ENCODE results near the gene LDLRAD4.
"Not testable (repeated sequence)": the region's sequence is repeated elsewhere in the genome, so short reads cannot be mapped to it uniquely, and the experiment has no call there.

The LDLRAD4 gene

GRCh38 chr18:13257361-13257980 lies 38.9 kb downstream of the LDLRAD4 start:
- peaks cover 0 to 98% (median 0%) of the 10 kb centered on the region in 11 experiments; a peak in 6 of 22 replicates for H4K20me1 ChIP-seq
- no peaks in the 10 kb centered on the region for H3K27me3 ChIP-seq
- no peaks in the 10 kb centered on the region for H3K9me3 ChIP-seq (replicated peaks in 1 of 11)
- H3K9ac ChIP-seq = no peak overlapping the region
- H3K27ac ChIP-seq = 0 out of 22 replicates have a peak overlapping the region, but pooled peaks of 1 of the 11 experiments have one; percentile 4
- H3K36me3 ChIP-seq = peaks cover 0 to 30% (median 12%) of the 10 kb centered on the region in 11 experiments; a peak in 11 of 22 replicates
- H3K4me3 ChIP-seq = no peak overlapping the region
- peak overlapping the region in 10 of 11 experiments; percentile 84 to 99 (median 95); a peak in 18 of 22 replicates for H3K4me2 ChIP-seq
- peaks cover 53 to 93% (median 77%) of the 10 kb centered on the region in 10 experiments for H3K4me1 ChIP-seq
- TF ChIP-seq Cebpa-rat (IDR thresholded peaks at IDR 0.05) = no peak

- peak overlapping the region; percentile 84 to 99 (median 96) for H3K4me2 ChIP-seq
- no peaks in the 10 kb centered on the region for H3K27me3 ChIP-seq
- no peak overlapping the region for H3K9ac ChIP-seq
- H3K36me3 ChIP-seq = peaks cover 0 to 16% (median 5%) of the 10 kb centered on the region in 11 experiments; a peak in 10 of 22 replicates
- TF ChIP-seq Cebpa-rat (IDR thresholded peaks at IDR 0.05) = no peak
- peaks cover 64 to 100% (median 91%) of the 10 kb centered on the region in 10 experiments for H3K4me1 ChIP-seq
- H3K27ac ChIP-seq = peak overlapping the region in 3 of 11 experiments; percentile 1 to 23 (median 2); a peak in 1 of 22 replicates
- no peaks in the 10 kb centered on the region for H3K9me3 ChIP-seq (replicated peaks in 1 of 11)
- H3K4me3 ChIP-seq = peak overlapping the region in 1 of 10 experiments; percentile 1; a peak in 1 of 20 replicates
- H4K20me1 ChIP-seq = peaks cover 0 to 96% (median 0%) of the 10 kb centered on the region in 11 experiments; a peak in 6 of 22 replicates
These were observed 40.4 kb downstream of the LDLRAD4 start for GRCh38 chr18:13258921-13259320.

- Histone ChIP-seq H3K36me3 (peaks cover 0 to 8% (median 0%) of the 10 kb centered on the region in 11 experiments; a peak in 4 of 22 replicates), H3K4me3 (peak overlapping the region in 1 of 10 experiments; percentile 35; a peak in 2 of 20 replicates), H3K9me3 (replicated peaks in 1 of 11) (no peaks in the 10 kb centered on the region), H3K4me1 (peaks cover 64 to 100% (median 98%) of the 10 kb centered on the region in 10 experiments), H4K20me1 (peaks cover 0 to 96% (median 0%) of the 10 kb centered on the region in 11 experiments; a peak in 6 of 22 replicates), H3K27me3 (no peaks in the 10 kb centered on the region), H3K9ac (peak overlapping the region in 9 of 11 experiments; percentile 18 to 69 (median 58); a peak in 9 of 22 replicates), H3K4me2 (peak overlapping the region; percentile 84 to 99 (median 96)), H3K27ac (peak overlapping the region in 10 of 11 experiments; percentile 46 to 75 (median 60); a peak in 15 of 22 replicates)
- no peak for TF ChIP-seq Cebpa-rat (IDR thresholded peaks at IDR 0.05)
These were observed 41.1 kb downstream of the LDLRAD4 start for GRCh38 chr18:13259701-13260100.

- Histone ChIP-seq H3K9me3 (replicated peaks in 1 of 11) (no peaks in the 10 kb centered on the region), H3K27ac (peak overlapping the region; percentile 50 to 75 (median 67)), H3K4me3 (peak overlapping the region in 8 of 10 experiments; percentile 2 to 66 (median 40); a peak in 9 of 20 replicates), H3K4me2 (peak overlapping the region; percentile 84 to 99 (median 96)), H3K9ac (peak overlapping the region; percentile 2 to 72 (median 61); a peak in 19 of 22 replicates), H3K4me1 (peaks cover 70 to 100% (median 99%) of the 10 kb centered on the region in 10 experiments), H3K36me3 (0 out of 22 replicates have a peak, but pooled peaks cover 0 to 7% (median 0%) of the 10 kb centered on the region in 11 experiments), H3K27me3 (no peaks in the 10 kb centered on the region), H4K20me1 (peaks cover 0 to 97% (median 0%) of the 10 kb centered on the region in 11 experiments; a peak in 6 of 22 replicates)
- no peak for TF ChIP-seq Cebpa-rat (IDR thresholded peaks at IDR 0.05)
These were observed 41.8 kb downstream of the LDLRAD4 start for GRCh38 chr18:13260197-13260934.

GRCh38 chr18:13260935-13261640 lies 42.5 kb downstream of the LDLRAD4 start:
- TF ChIP-seq Cebpa-rat (IDR thresholded peaks at IDR 0.05) = no peak
- peak overlapping the region; percentile 84 to 99 (median 96) for H3K4me2 ChIP-seq
- H3K27me3 ChIP-seq = no peaks in the 10 kb centered on the region
- H3K27ac ChIP-seq = peak overlapping the region; percentile 50 to 75 (median 67)
- H3K4me3 ChIP-seq = peak overlapping the region; percentile 28 to 66 (median 45); a peak in 19 of 20 replicates
- H4K20me1 ChIP-seq = peaks cover 0 to 97% (median 0%) of the 10 kb centered on the region in 11 experiments; a peak in 7 of 22 replicates
- no peaks in the 10 kb centered on the region for H3K9me3 ChIP-seq (replicated peaks in 1 of 11)
- H3K36me3 ChIP-seq = 0 out of 22 replicates have a peak, but pooled peaks cover 0 to 7% (median 0%) of the 10 kb centered on the region in 11 experiments
- H3K9ac ChIP-seq = peak overlapping the region; percentile 14 to 72 (median 61); a peak in 20 of 22 replicates
- H3K4me1 ChIP-seq = peaks cover 77 to 100% (median 99%) of the 10 kb centered on the region in 10 experiments

GRCh38 chr18:13261661-13262357 lies 43.2 kb downstream of the LDLRAD4 start:
- peaks cover 84 to 100% (median 100%) of the 10 kb centered on the region in 10 experiments for H3K4me1 ChIP-seq
- no peak for TF ChIP-seq Cebpa-rat (IDR thresholded peaks at IDR 0.05)
- no peaks in the 10 kb centered on the region for H3K27me3 ChIP-seq
- peak overlapping the region; percentile 28 to 66 (median 45) for H3K4me3 ChIP-seq
- H3K27ac ChIP-seq = peak overlapping the region; percentile 50 to 75 (median 67)
- H4K20me1 ChIP-seq = peaks cover 0 to 97% (median 0%) of the 10 kb centered on the region in 11 experiments; a peak in 7 of 22 replicates
- H3K9ac ChIP-seq = peak overlapping the region; percentile 14 to 72 (median 61); a peak in 19 of 22 replicates
- no peaks in the 10 kb centered on the region for H3K9me3 ChIP-seq (replicated peaks in 1 of 11)
- H3K4me2 ChIP-seq = peak overlapping the region; percentile 84 to 99 (median 96)
- H3K36me3 ChIP-seq = 0 out of 22 replicates have a peak, but pooled peaks cover 0 to 2% (median 0%) of the 10 kb centered on the region in 11 experiments

DNA sequence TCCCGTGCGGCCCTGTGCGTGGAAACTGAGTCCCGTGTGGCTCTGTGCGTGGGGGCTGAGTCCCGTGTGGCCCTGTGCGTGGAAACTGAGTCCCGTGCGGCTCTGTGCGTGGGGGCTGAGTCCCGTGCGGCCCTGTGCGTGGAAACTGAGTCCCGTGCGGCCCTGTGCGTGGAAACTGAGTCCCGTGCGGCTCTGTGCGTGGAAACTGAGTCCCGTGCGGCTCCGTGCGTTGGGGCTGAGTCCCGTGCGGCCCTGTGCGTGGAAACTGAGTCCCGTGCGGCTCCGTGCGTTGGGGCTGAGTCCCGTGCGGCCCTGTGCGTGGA lies 43.8 kb downstream of the LDLRAD4 start:
- H3K4me1 ChIP-seq = peaks cover 86 to 100% (median 100%) of the 10 kb centered on the region in 10 experiments
- peak overlapping the region in 6 of 10 experiments; percentile 31 to 66 (median 51); a peak in 12 of 20 replicates for H3K4me3 ChIP-seq
- not testable (repeated sequence) for H3K36me3 ChIP-seq; H3K9me3 ChIP-seq (replicated peaks in 1 of 11); H3K27me3 ChIP-seq
- H4K20me1 ChIP-seq = peaks cover 0 to 97% (median 0%) of the 10 kb centered on the region in 11 experiments; a peak in 7 of 22 replicates
- peak overlapping the region in 9 of 11 experiments; percentile 50 to 75 (median 67); a peak in 12 of 22 replicates for H3K27ac ChIP-seq
- H3K9ac ChIP-seq = peak overlapping the region in 9 of 11 experiments; percentile 12 to 69 (median 49); a peak in 12 of 22 replicates
- H3K4me2 ChIP-seq = peak overlapping the region; percentile 84 to 99 (median 96)

Data from BLaER1 treated with 17β-estradiol and CSF1 and Interleukin-3, amounts not matched to agents 10 nM and 100 nM (cell line).